HEK293T (cell line): ENCODE measurements around the gene CD164.

Experiments used
- CTCF ChIA-PET: fragments of 350-600 bp; formaldehyde crosslinking; extraction: SDS; loops from one replicate; lab custom pipeline; 2021; ENCODE audit warnings: antibody characterized with exemption, inconsistent platforms; lab: Yijun Ruan, JAX
- POLR2A ChIA-PET: fragments of 350-600 bp; formaldehyde crosslinking; extraction: SDS; loops from one replicate; lab custom pipeline; 2020; ENCODE audit warnings: antibody characterized with exemption, inconsistent platforms; lab: Yijun Ruan, JAX
- DNase-seq: peaks from one replicate; pipeline ENCODE4 v3.0.0; 2012; ENCODE audit warnings: mixed read lengths; ENCODE audit errors: extremely low spot score
- ARNT ChIP-seq: fragments of 450-650 bp; IDR thresholded peaks from 2 replicates; pipeline ENCODE4 v1.6.1; 2017; ENCODE audit warnings: mild to moderate bottlenecking
- BHLHE40 ChIP-seq: fragments of 450-650 bp; IDR thresholded peaks from 2 replicates; pipeline ENCODE4 v1.6.1; 2016; ENCODE audit warnings: mild to moderate bottlenecking, moderate library complexity, borderline replicate concordance
- CTBP1 ChIP-seq: fragments of 450-650 bp; IDR thresholded peaks from 2 replicates; pipeline ENCODE4 v1.6.1; 2016; ENCODE audit warnings: borderline replicate concordance
- ELF4 ChIP-seq: fragments of 450-650 bp; IDR thresholded peaks from 2 replicates; pipeline ENCODE4 v1.6.1; 2017; ENCODE audit warnings: antibody characterized with exemption
- FOXA1 ChIP-seq: fragments of 450-650 bp; IDR thresholded peaks from 2 replicates; pipeline ENCODE4 v1.6.1; 2016; ENCODE audit warnings: mild to moderate bottlenecking
- FOXK2 ChIP-seq: fragments of 450-650 bp; IDR thresholded peaks from 2 replicates; pipeline ENCODE4 v1.6.1; 2016; ENCODE audit warnings: mild to moderate bottlenecking
- FOXM1 ChIP-seq: fragments of 450-650 bp; IDR thresholded peaks from 2 replicates; pipeline ENCODE4 v1.6.1; 2017; ENCODE audit warnings: mild to moderate bottlenecking, borderline replicate concordance
- HDGF ChIP-seq: fragments of 450-650 bp; IDR thresholded peaks from 2 replicates; pipeline ENCODE4 v1.6.1; 2017; ENCODE audit warnings: antibody characterized with exemption, borderline replicate concordance
- L3MBTL2 ChIP-seq: fragments of 450-650 bp; conservative IDR thresholded peaks from 2 replicates; pipeline ENCODE4 v1.6.1; 2016; ENCODE audit warnings: mild to moderate bottlenecking
- LEF1 ChIP-seq: fragments of 450-650 bp; IDR thresholded peaks from 2 replicates; pipeline ENCODE4 v1.6.1; 2017; ENCODE audit warnings: mild to moderate bottlenecking, borderline replicate concordance
- NFRKB ChIP-seq: fragments of 450-650 bp; IDR thresholded peaks from 2 replicates; pipeline ENCODE4 v1.6.1; 2016; ENCODE audit warnings: mild to moderate bottlenecking, moderate library complexity
- PKNOX1 ChIP-seq: fragments of 450-650 bp; IDR thresholded peaks from 2 replicates; pipeline ENCODE4 v1.6.1; 2016
- SP1 ChIP-seq: fragments of 450-650 bp; IDR thresholded peaks from 2 replicates; pipeline ENCODE4 v1.6.1; 2017
- SUZ12 ChIP-seq: fragments of 450-650 bp; IDR thresholded peaks from 2 replicates; pipeline ENCODE4 v1.6.1; 2016; ENCODE audit warnings: mild to moderate bottlenecking
- TARDBP ChIP-seq: fragments of 450-650 bp; IDR thresholded peaks from 2 replicates; pipeline ENCODE4 v1.6.1; 2016
- ZNF384 ChIP-seq: fragments of 450-650 bp; IDR thresholded peaks from 2 replicates; pipeline ENCODE4 v1.6.1; 2016

CD164 gene

DNA sequence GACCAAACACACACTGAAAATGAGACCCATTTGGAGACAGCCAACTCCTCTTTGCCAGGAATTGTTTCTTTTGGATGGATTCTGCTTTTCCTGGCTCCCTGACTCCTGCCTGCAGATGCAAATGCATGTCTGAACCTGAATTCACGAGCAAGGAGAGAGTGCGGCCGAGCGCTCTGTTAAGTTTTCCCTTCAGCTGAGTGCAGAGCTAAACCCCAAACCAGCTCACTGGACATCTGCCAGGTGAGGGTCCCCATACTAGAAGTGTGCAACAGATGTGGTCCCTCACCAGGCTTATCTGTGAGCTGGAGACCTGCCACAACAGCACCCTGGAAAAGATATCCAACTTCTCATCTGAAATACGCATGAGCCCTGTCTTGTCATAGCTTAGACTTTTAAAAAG is 59.0 kb downstream of the CD164 start:
- TF ChIP-seq SP1 (no peak), LEF1 (no peak), SUZ12 (no peak), ZNF384 (no peak), CTBP1 (no peak), FOXM1 (no peak), TARDBP (no peak), ELF4 (no peak), NFRKB (no peak), FOXA1 (no peak), HDGF (no peak)
- no peak for DNase-seq
- ChIA-PET CTCF (no interaction called here), POLR2A (no interaction called here)

GRCh38 chr6:109322825-109323224 is 59.4 kb downstream of the CD164 start:
- no peak for DNase-seq
- CTCF ChIA-PET, result no interaction called here
- no peak for TF ChIP-seq NFRKB
- no peak for TF ChIP-seq FOXK2
- TF ChIP-seq SP1, result no peak
- no peak for TF ChIP-seq ELF4
- TF ChIP-seq ZNF384, result no peak
- TF ChIP-seq PKNOX1, result no peak
- TF ChIP-seq HDGF, result no peak
- no peak for TF ChIP-seq ARNT
- POLR2A ChIA-PET, result no interaction called here

- DNase-seq, result no peak
- CTCF ChIA-PET, result interaction anchor here (0.6 kb wide), 1 partner anchor 407 kb away, joined by 3 read pairs; no protein-coding TSS in a partner anchor
- no peak for TF ChIP-seq ARNT
- TF ChIP-seq FOXM1, result no peak
- no peak for TF ChIP-seq LEF1
- no peak for TF ChIP-seq NFRKB
- TF ChIP-seq SUZ12, result no peak
- TF ChIP-seq ZNF384, result no peak
- TF ChIP-seq CTBP1, result no peak
- TF ChIP-seq L3MBTL2, result no peak
- TF ChIP-seq BHLHE40, result no peak
- TF ChIP-seq TARDBP, result no peak
- POLR2A ChIA-PET, result no interaction called here
Observed at GRCh38 chr6:109321752-109322151, 60.5 kb downstream of the CD164 start.

GRCh38 chr6:109320072-109320471 is 62.2 kb downstream of the CD164 start:
- POLR2A ChIA-PET, result no interaction called here
- TF ChIP-seq L3MBTL2 (no peak), ZNF384 (no peak), FOXM1 (no peak), FOXK2 (no peak), LEF1 (no peak), ARNT (no peak), HDGF (no peak), FOXA1 (no peak), TARDBP (no peak), ELF4 (no peak), SUZ12 (no peak), NFRKB (no peak)

GRCh38 chr6:109318328-109318876 is 63.9 kb downstream of the CD164 start:
- DNase-seq, result no peak
- POLR2A ChIA-PET, result no interaction called here
- CTCF ChIA-PET, result no interaction called here
- TF ChIP-seq LEF1 (no peak), NFRKB (no peak), FOXA1 (no peak), FOXK2 (no peak), SUZ12 (no peak), HDGF (no peak), SP1 (no peak), BHLHE40 (no peak), CTBP1 (no peak), ARNT (no peak), ZNF384 (no peak), PKNOX1 (no peak)

More at GRCh38 chr6:109320072-109320471, 62.2 kb downstream of the CD164 start:
- DNase-seq, result no peak
- CTCF ChIA-PET, result no interaction called here

- no peak for DNase-seq
- no peak for TF ChIP-seq LEF1
- no peak for TF ChIP-seq FOXK2
- TF ChIP-seq ARNT, result no peak
- no peak for TF ChIP-seq FOXA1
- no peak for TF ChIP-seq SP1
- TF ChIP-seq FOXM1, result no peak
- no peak for TF ChIP-seq NFRKB
- TF ChIP-seq L3MBTL2, result no peak
- TF ChIP-seq CTBP1, result no peak
- no peak for TF ChIP-seq ZNF384
- TF ChIP-seq HDGF, result no peak
- TF ChIP-seq PKNOX1, result no peak
- no peak for TF ChIP-seq ELF4
- TF ChIP-seq TARDBP, result no peak
- no peak for TF ChIP-seq SUZ12
- no peak for TF ChIP-seq BHLHE40
- POLR2A ChIA-PET, result interaction anchor here (0.6 kb wide), 1 partner anchor 169 kb away, joined by 3 read pairs; no protein-coding TSS in a partner anchor
- CTCF ChIA-PET, result no interaction called here
Observed at GRCh38 chr6:109316909-109317308, 65.4 kb downstream of the CD164 start.
